PC-3 (cell line): Measurements from ENCODE around the gene PCYT1B. TPM values are rescaled to one million over a fixed set of nuclear protein-coding genes. Genes with fewer than 3 reads are reported as not detected.
A peak's percentile ranks its signal among the peaks of the same experiment; 100 is the strongest.

Source experiments
- ATAC-seq: fragments of 200-7000 bp; cut with Tn5 transposase; 2 replicates; pipeline ENCODE4 v1.9.1; 2020; ENCODE audit warnings: mild to moderate bottlenecking, moderate library complexity
- BruUV-seq: library from RNA; stranded (reverse); fragments of 400-500 nt; replicated peaks from 2 replicates; lab custom pipeline; 2021; lab: Mats Ljungman, UMichigan
- CTCF ChIA-PET: fragments of 300-600 bp; sonication (Branson Sonifier 250); formaldehyde crosslinking; loops from one replicate; lab custom pipeline; 2022; ENCODE audit warnings: antibody characterized with exemption; lab: Charles Lee
- POLR2A ChIA-PET: fragments of 300-600 bp; sonication (Branson Sonifier 250); formaldehyde crosslinking; loops from one replicate; lab custom pipeline; 2022; ENCODE audit warnings: antibody characterized with exemption; ENCODE audit not compliant: unreplicated experiment; lab: Charles Lee
- DNase-seq: peaks from one replicate; pipeline ENCODE4 v3.0.0-alpha.2; 2015
- H2AFZ ChIP-seq: fragments of 300-600 bp; sonication (generic); 2 replicates; pipeline ENCODE4 v1.6.0; 2016; ENCODE audit warnings: antibody characterized with exemption, low read length
- H3F3A ChIP-seq: fragments of 300-600 bp; sonication (generic); one replicate; pipeline ENCODE4 v1.6.0; 2017; ENCODE audit warnings: antibody characterized with exemption, low read length, control low read depth, mild to moderate bottlenecking; ENCODE audit not compliant: unreplicated experiment
- H3K27ac ChIP-seq: fragments of 300-600 bp; sonication (generic); 2 replicates; pipeline ENCODE4 v1.5.1; 2016; ENCODE audit warnings: mild to moderate bottlenecking, low read length
- H3K27me3 ChIP-seq: fragments of 300-600 bp; sonication (generic); 2 replicates; pipeline ENCODE4 v1.6.1; 2016; ENCODE audit warnings: low read length, mixed read lengths
- H3K36me3 ChIP-seq: fragments of 300-600 bp; sonication (generic); 2 replicates; pipeline ENCODE4 v1.6.1; 2016; ENCODE audit warnings: low read depth, mixed run types, low read length, mixed read lengths
- H3K4me1 ChIP-seq: fragments of 300-600 bp; sonication (generic); 2 replicates; pipeline ENCODE4 v1.5.1; 2016; ENCODE audit warnings: low read length; ENCODE audit not compliant: insufficient read depth
- H3K4me2 ChIP-seq: fragments of 300-600 bp; sonication (generic); 2 replicates; pipeline ENCODE4 v1.6.0; 2016; ENCODE audit warnings: low read length
- H3K4me3 ChIP-seq: fragments of 300-600 bp; sonication (generic); 2 replicates; pipeline ENCODE4 v1.5.1; 2016; ENCODE audit warnings: mild to moderate bottlenecking, low read length, mixed read lengths
- H3K79me2 ChIP-seq: fragments of 300-600 bp; sonication (generic); 2 replicates; pipeline ENCODE4 v1.6.1; 2017; ENCODE audit warnings: low read length, mixed read lengths
- H3K9ac ChIP-seq: fragments of 300-600 bp; sonication (generic); 2 replicates; pipeline ENCODE4 v1.6.0; 2016; ENCODE audit warnings: mild to moderate bottlenecking, low read length
- H3K9me2 ChIP-seq: fragments of 300-600 bp; sonication (generic); replicated peaks from 2 replicates; pipeline ENCODE4 v1.6.1; 2016; ENCODE audit warnings: mixed run types, low read length, mixed read lengths
- H3K9me3 ChIP-seq: fragments of 300-600 bp; sonication (generic); 2 replicates; pipeline ENCODE4 v1.6.1; 2016; ENCODE audit warnings: low read length, mixed read lengths
- H4K20me1 ChIP-seq: fragments of 300-600 bp; sonication (generic); 2 replicates; pipeline ENCODE4 v1.6.1; 2016; ENCODE audit warnings: low read length, mixed read lengths
- CTCF ChIP-seq: fragments of 300-600 bp; sonication (generic); conservative IDR thresholded peaks from 2 replicates; pipeline ENCODE4 v1.5.1; 2017; ENCODE audit warnings: antibody characterized with exemption, low read depth, mild to moderate bottlenecking, low read length
- EZH2 ChIP-seq: fragments of 300-600 bp; sonication (generic); IDR thresholded peaks from one replicate; pipeline ENCODE4 v1.6.1; 2017; ENCODE audit warnings: antibody characterized with exemption, mild to moderate bottlenecking, low read length; ENCODE audit not compliant: unreplicated experiment
- EZH2phosphoT487 ChIP-seq: fragments of 300-600 bp; sonication (generic); IDR thresholded peaks from 2 replicates; pipeline ENCODE4 v1.6.1; 2018; ENCODE audit warnings: mild to moderate bottlenecking, antibody characterized with exemption, low read length, borderline replicate concordance
- intact Hi-C: fragments of 100-400 bp; cut with micrococcal nuclease; formaldehyde crosslinking; loops from 2 replicates; pipeline ENCODE4 v1.9.0; 2023
- total RNA-seq: library from RNA; depleted of rRNA; stranded (reverse); fragments of >200 nt; gene quantifications from 2 replicates; pipeline ENCODE4 v1.2.3, GENCODE V29; 2014

Gene PCYT1B
- total RNA-seq, 1 experiment from 2014 or later, result not detected

GRCh38 chrX:24694825-24695224 lies 47.7 kb upstream of the PCYT1B start:
- peak overlapping the region; percentile 98 for H3K4me2 ChIP-seq
- H3F3A ChIP-seq, result no peaks in the 10 kb centered on the region
- no peaks in the 10 kb centered on the region for H3K27me3 ChIP-seq
- intact Hi-C loops, result loop anchor here (10.0 kb wide), 1 partner anchor 1030 kb away; the partner anchor contains the start of gene PRDX4
- no peaks in the 10 kb centered on the region for H3K9me3 ChIP-seq
- ChIA-PET POLR2A (no interaction called here), CTCF (no interaction called here)
- no peaks in the 10 kb centered on the region for H3K9me2 ChIP-seq
- TF ChIP-seq EZH2phosphoT487 (no peak), CTCF (no peak), EZH2 (no peak)
- ATAC-seq (no peak), DNase-seq (no peak)
- peaks cover 12% of the 10 kb centered on the region for H3K4me1 ChIP-seq
- peak overlapping the region; percentile 90 for H3K4me3 ChIP-seq
- no peak overlapping the region for H2AFZ ChIP-seq
- peaks cover 7% of the 10 kb centered on the region; the same call in 1 of the 2 replicates for H3K36me3 ChIP-seq
- peak overlapping the region; percentile 96 for H3K9ac ChIP-seq
- BruUV-seq, result no TSS peak
- peaks cover 54% of the 10 kb centered on the region for H3K79me2 ChIP-seq
- no peak overlapping the region for H3K27ac ChIP-seq
- peaks cover 15% of the 10 kb centered on the region; the same call in 1 of the 2 replicates for H4K20me1 ChIP-seq

DNA sequence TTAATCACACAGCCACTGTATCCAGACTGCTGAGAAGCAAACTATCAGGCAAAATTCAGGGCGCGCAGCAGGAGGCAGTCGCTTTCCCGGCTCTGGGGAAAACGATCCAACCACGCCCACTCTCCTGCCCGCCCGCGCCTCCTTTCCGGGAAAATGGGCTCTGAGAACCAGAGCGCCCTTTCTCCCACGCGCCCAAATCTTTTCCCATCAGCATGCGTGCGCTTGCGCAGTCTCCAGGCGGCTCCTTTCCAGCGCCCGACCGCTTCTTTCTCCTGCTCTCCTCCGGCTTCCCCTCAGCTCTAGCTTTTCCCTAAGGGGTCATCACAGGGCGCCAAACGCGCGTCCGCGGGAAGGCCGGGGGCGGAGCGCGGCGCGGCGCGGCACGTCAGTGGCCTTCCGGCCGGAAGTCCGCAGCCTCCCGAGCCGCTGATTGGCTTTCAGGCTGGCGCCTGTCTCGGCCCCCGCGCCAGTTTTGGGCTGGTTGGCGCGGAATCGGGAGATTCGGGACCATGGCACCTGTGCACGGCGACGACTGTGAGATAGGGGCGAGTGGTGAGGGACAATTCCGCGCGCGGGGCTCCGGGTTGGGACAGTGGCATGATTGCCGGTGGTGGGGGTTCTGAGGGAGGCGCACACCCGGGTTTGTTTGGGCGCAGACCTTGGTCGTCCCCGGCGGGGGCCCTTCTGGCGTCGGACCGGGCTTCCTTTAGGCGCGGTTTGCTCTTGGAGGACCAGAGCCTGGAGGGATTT lies 46.5 kb upstream of the PCYT1B start, which contains the start of gene POLA1:
Gene POLA1, plus strand, starts transcription at position 466 of the 750 bp plus-strand sequence. Its CDS starts 44 bp downstream, at position 510.
- H3K9me2 ChIP-seq, result no peaks in the 10 kb centered on the region
- intact Hi-C loops, result loop anchor here (10.0 kb wide), 1 partner anchor 1029 kb away; the partner anchor contains the start of gene PRDX4
- peaks cover 47% of the 10 kb centered on the region for H3K79me2 ChIP-seq
- peak; percentile 95 for ATAC-seq
- peaks cover 15% of the 10 kb centered on the region; the same call in 1 of the 2 replicates for H4K20me1 ChIP-seq
- peaks cover 12% of the 10 kb centered on the region for H3K4me1 ChIP-seq
- BruUV-seq, result no TSS peak
- peak within 1 kb of the TSS; percentile 90 for H3K4me3 ChIP-seq
- peak; percentile 95 for DNase-seq
- POLR2A ChIA-PET, result interaction anchor here (0.7 kb wide), 1 partner anchor 1887 kb away, joined by 3 read pairs; no protein-coding TSS in a partner anchor
- CTCF ChIA-PET, result interaction anchor here (0.5 kb wide), 1 partner anchor 37 kb away, joined by 3 read pairs; no protein-coding TSS in a partner anchor
- H3K9me3 ChIP-seq, result no peaks in the 10 kb centered on the region
- no peaks in the 10 kb centered on the region for H3F3A ChIP-seq
- 0 out of 2 replicates have a peak, but pooled peaks cover 5% of the 10 kb centered on the region for H3K36me3 ChIP-seq
- H3K27ac ChIP-seq, result peak within 1 kb of the TSS; percentile 34; the same call in 1 of the 2 replicates
- H3K4me2 ChIP-seq, result peak within 1 kb of the TSS; percentile 98
- H2AFZ ChIP-seq, result peak within 1 kb of the TSS; percentile 98
- H3K27me3 ChIP-seq, result no peaks in the 10 kb centered on the region
- TF ChIP-seq CTCF, result peak; percentile 46; the same call in 1 of the 2 replicates
- TF ChIP-seq EZH2phosphoT487, result no peak
- TF ChIP-seq EZH2, result no peak
- peak within 1 kb of the TSS; percentile 96 for H3K9ac ChIP-seq
